Ovary (tissue), 3 donors: ENCODE measurements around the gene OCA2.

Experiments used
- POLR2A ChIP-seq: fragments of 450-650 bp; IDR thresholded peaks from one replicate; pipeline ENCODE4 v1.6.1; 2017; ENCODE audit warnings: antibody characterized with exemption, mild to moderate bottlenecking, moderate library complexity
- TF ChIP-seq, protein P1 (sequence below), 3 donors: fragments of 450-650 bp in 2 of 3; fragments of 200-600 bp in 1 of 3; IDR thresholded peaks; one replicate each; pipeline versions ENCODE4 v1.5.1 to v1.8.0; 2016 to 2022; ENCODE audit warnings: antibody characterized with exemption in 3 of 3, mild to moderate bottlenecking in 1 of 3
- donor health status: DM: no; HTN: no; CAD: no.

- TF ChIP-seq, protein P1, sequence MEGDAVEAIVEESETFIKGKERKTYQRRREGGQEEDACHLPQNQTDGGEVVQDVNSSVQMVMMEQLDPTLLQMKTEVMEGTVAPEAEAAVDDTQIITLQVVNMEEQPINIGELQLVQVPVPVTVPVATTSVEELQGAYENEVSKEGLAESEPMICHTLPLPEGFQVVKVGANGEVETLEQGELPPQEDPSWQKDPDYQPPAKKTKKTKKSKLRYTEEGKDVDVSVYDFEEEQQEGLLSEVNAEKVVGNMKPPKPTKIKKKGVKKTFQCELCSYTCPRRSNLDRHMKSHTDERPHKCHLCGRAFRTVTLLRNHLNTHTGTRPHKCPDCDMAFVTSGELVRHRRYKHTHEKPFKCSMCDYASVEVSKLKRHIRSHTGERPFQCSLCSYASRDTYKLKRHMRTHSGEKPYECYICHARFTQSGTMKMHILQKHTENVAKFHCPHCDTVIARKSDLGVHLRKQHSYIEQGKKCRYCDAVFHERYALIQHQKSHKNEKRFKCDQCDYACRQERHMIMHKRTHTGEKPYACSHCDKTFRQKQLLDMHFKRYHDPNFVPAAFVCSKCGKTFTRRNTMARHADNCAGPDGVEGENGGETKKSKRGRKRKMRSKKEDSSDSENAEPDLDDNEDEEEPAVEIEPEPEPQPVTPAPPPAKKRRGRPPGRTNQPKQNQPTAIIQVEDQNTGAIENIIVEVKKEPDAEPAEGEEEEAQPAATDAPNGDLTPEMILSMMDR (IDR thresholded peaks at IDR 0.05) = no peak
- no peak for TF ChIP-seq POLR2A
Measured at GRCh38 chr15:28049581-28049980, 49.5 kb downstream of the OCA2 start.
